Fibroblast of skin of right quadriceps (primary cell): Measurements from ENCODE around the gene GLUD1.
"Not testable (repeated sequence)": the region's sequence is repeated elsewhere in the genome, so short reads cannot be mapped to it uniquely, and the experiment has no call there.

Experiments
- DNase-seq: peaks from one replicate; pipeline ENCODE4 v3.0.0-alpha.2; 2013

GLUD1 gene

GRCh38 chr10:87089746-87090145, 4.9 kb downstream of the GLUD1 start:
- DNase-seq = peak; percentile 16

DNA sequence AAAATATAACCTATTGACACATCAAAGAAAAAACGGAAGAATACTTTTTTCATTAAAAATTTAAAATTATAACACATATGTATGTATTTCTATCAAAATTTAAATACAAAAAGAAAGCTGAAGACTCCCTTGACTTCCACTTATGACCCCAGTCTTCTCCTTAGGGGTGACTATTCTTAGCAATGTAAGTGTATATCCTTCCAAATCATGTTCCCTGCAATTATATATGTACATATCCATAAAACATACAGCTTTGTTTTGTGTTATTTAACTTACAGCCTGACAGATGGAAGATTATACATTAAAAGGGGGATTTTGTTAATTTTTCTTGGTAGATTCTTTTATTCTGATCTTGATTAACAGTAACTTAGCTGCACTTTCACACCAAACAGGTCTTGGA, 9.1 kb downstream of the GLUD1 start:
- no peak for DNase-seq

- peak; percentile 88 for DNase-seq
These were observed 10.3 kb downstream of the GLUD1 start for GRCh38 chr10:87084291-87084782.

DNA sequence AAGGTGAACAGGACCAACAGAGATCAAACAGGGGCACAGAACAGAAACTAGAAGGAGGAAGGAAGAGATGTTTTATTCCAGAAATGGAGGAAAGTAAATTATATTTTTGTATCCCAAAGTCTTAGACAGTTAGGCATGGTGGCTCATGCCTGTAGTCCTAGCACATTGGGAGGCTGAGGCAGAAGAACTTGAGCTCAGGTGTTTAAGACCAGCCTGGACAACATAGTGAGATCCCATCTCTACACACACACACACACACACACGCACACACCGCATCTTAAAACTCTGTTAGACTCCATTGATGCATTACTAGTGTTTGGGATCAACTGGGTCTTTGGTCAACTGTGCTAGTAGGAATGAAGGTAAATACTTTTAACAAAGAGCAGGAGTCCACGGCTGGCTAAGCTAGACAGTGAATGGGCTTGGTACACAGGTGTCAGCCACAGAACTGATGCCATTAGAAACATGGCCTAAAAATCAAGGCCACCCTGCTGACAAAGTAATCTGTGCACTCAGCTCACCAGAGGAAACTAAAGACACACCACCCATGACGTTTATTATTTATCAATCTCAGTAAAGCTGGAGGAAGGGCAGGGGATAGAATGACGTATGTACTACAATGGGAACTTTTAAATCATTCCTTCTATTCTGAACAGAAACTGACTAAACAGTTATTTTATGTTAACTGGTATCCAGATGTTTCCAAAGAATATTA, 10.9 kb downstream of the GLUD1 start:
- peak; percentile 77 for DNase-seq

- DNase-seq = peak; percentile 65
These were observed 12.4 kb downstream of the GLUD1 start for GRCh38 chr10:87082219-87082618.

DNA sequence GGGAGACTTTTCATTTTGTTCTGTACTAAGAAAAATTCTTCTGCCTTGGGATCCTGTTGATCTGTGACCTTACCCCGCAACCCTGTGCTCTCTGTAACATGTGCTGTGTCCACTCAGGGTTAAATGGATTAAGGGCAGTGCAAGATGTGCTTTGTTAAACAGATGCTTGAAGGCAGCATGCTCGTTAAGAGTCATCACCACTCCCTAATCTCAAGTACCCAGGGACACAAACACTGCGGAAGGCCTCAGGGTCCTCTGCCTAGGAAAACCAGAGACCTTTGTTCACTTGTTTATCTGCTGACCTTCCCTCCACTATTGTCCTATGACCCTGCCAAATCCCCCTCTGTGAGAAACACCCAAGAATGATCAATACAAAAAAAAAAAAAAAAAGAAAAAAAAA, 13.1 kb downstream of the GLUD1 start:
- not testable (repeated sequence) for DNase-seq

DNA sequence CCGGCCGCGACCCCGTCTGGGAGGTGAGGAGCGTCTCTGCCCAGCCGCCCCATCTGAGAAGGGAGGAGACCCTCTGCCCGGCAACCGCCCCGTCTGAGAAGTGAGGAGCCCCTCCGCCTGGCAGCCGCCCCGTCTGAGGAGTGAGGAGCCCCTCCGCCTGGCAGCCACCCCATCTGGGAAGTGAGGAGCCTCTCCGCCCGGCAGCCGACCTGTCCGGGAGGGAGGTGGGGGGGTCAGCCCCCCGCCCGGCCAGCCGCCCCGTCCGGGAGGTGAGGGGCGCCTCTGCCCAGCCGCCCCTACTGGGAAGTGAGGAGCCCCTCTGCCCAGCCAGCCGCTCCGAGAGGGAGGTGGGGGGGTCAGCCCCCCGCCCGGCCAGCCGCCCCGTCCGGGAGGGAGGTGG, 14.0 kb downstream of the GLUD1 start:
- DNase-seq = not testable (repeated sequence)

GRCh38 chr10:87079106-87079836, 15.4 kb downstream of the GLUD1 start:
- DNase-seq = no peak

DNA sequence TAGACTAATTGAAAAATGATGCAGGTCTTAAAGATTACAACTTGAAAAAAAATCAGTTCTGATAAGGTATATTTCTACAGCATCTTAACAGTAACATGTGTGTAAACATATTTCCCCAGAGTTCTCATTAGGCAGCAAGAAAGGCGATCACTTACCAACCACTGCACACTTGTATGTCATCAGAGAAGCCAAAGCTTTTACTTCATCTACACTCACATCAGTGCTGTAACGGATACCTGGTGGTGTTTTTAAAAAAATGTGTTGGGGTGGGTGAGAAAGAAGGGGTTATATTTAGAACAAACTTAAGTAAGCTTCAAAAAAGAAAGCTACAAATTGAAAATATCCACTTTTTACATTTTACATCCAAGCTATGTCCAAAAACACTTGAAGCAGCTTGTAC, 18.2 kb downstream of the GLUD1 start:
- not testable (repeated sequence) for DNase-seq

DNA sequence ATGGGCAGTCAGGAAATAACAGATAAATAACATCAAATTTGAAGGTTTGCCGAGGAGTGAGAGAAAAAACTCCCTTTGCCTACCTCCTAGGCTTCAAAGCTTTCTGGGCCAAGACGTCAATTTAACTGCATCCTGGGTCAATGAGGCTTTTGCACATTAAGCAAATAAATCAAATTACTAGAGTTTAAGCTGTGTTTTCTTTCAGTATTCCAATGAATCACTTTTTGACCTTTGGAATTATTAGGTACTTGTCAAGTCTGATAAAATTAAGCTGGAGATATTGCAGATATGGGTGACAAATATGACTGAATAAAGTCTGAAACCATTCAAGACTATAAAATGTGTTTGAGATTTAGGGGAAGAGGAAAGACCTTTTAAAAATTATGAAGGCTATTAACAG, 22.2 kb downstream of the GLUD1 start:
- DNase-seq = no peak

- DNase-seq = no peak
These were observed 26.4 kb downstream of the GLUD1 start for GRCh38 chr10:87068281-87068680.

GRCh38 chr10:87066865-87067264, 27.8 kb downstream of the GLUD1 start:
- DNase-seq = no peak

- no peak for DNase-seq
These were observed 28.5 kb downstream of the GLUD1 start for GRCh38 chr10:87066178-87066577.

DNA sequence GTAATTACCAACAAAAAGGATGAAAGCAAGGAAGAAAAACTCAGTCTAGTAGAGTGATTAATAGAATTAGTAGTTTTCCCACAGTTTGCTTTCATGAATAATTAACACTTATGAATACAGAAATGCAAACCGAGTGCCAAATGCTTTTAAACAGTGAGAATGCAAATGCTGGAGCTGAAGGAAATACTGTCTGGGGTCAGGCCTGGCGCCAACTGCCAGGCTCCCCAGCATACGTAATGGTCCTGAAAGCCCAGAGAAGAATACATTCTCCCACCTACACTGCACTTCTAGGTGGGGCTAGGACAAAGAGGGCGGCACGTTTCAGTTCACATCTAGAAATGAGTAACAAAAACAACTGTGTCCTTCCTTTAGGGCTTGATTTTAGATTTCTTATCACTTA, 30.0 kb downstream of the GLUD1 start:
- no peak for DNase-seq

GRCh38 chr10:87060280-87060928, 34.2 kb downstream of the GLUD1 start:
- DNase-seq = no peak

DNA sequence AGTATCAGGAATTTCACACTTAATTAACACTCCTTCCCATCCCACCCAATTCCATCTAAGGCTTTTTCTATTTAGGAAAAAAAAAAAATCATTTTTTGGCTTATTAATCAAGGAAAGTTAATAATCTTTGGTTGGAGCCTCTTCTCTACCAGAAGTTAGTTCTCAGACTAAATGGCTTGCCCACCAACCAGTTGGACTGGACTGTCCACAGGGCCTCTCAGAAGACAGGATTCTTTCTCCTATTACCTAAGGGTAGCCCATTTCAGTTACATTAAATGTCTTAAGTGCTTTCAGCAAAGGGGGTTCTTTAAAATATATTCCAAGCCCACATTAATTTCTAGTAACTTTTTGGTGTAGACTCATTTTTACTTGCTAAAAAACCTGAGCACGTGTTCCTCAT, 35.2 kb downstream of the GLUD1 start:
- no peak for DNase-seq

DNA sequence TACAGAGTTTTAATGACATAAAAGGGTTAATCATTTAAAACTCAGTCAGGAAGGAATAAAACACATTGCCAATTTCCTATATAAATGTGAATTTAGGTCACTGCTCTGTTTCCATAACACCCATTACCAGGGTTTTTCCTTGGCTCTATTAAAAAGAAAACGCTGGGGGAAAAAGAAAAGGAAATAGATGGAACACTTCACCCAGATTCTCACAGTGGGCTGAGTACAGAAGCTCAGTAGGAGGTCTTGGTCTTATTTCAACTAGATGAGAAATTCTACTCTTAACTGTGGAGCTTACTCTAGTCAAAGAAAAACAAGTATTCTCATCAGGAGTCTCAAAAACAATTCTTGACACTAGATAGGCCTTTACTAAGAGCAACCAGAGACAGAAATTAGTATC, 36.5 kb downstream of the GLUD1 start:
- no peak for DNase-seq

GRCh38 chr10:87054373-87055295, 40.0 kb downstream of the GLUD1 start:
- peak; percentile 66 for DNase-seq

GRCh38 chr10:87053577-87054181, 41.0 kb downstream of the GLUD1 start:
- no peak for DNase-seq

DNA sequence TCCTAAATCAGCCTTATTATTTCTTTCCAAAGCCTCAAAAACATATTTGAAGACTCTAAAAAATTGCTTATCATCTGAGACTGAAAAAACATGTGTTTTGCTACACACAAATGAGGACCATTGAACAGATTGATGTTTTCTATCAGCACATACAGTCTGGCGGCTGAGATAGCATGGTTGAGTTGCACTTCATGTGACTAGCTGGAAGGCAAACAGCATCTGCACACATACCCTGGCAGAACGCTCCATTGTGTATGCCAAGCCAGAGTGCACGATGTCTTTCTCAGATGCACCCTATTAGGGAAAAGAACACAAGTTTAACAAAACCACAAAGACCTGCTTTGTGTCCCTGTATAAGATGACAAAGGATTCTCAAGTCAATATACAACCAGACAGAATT, 41.5 kb downstream of the GLUD1 start:
- no peak for DNase-seq

- no peak for DNase-seq
These were observed 49.2 kb downstream of the GLUD1 start for GRCh38 chr10:87045434-87045938.

DNA sequence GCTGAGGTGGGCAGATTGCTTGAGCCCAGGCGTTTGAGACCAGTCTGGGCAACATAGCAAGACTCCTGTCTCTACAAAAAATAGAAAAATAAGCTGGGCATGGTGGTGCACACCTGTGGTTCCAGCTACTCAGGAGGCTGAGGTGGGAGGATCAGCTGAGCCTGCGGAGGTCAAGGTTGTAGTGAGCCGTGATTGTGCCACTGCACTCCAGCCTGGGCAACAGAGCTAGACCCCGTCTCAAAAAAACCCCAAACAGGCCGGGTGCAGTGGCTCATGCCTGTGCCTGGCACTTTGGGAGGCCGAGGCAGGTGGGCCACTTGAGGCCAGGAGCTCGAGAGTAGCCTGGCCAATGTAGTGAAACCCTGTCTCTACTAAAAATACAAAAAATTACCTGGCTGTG, 51.1 kb downstream of the GLUD1 start:
- DNase-seq = not testable (repeated sequence)
